ENCODE measurements around the gene EFHC1.

GRCh38 chr6:52491203-52492069, 71.3 kb downstream of the EFHC1 start:
- TF ChIP-seq, protein P1, sequence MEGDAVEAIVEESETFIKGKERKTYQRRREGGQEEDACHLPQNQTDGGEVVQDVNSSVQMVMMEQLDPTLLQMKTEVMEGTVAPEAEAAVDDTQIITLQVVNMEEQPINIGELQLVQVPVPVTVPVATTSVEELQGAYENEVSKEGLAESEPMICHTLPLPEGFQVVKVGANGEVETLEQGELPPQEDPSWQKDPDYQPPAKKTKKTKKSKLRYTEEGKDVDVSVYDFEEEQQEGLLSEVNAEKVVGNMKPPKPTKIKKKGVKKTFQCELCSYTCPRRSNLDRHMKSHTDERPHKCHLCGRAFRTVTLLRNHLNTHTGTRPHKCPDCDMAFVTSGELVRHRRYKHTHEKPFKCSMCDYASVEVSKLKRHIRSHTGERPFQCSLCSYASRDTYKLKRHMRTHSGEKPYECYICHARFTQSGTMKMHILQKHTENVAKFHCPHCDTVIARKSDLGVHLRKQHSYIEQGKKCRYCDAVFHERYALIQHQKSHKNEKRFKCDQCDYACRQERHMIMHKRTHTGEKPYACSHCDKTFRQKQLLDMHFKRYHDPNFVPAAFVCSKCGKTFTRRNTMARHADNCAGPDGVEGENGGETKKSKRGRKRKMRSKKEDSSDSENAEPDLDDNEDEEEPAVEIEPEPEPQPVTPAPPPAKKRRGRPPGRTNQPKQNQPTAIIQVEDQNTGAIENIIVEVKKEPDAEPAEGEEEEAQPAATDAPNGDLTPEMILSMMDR (conservative IDR thresholded peaks at IDR 0.05; ENCODE audit: low read length): no peak
- TF ChIP-seq EZH2phosphoT487 (IDR thresholded peaks at IDR 0.05; ENCODE audit: borderline replicate concordance, low read depth, low read length): no peak
